Mesothelial cell of epicardium (in vitro differentiated cells): ENCODE data around the gene TMEM178B. TPM values are rescaled to one million over a fixed set of nuclear protein-coding genes. Genes with fewer than 3 reads are reported as not detected.

ENCODE experiments used
- DNase-seq, 2 experiments: peaks; one replicate each; pipeline ENCODE4 v3.0.0; 2021; ENCODE audit warnings: low spot score in 2 of 2; ENCODE audit not compliant: unreplicated experiment in 2 of 2
- H3K27ac Mint-ChIP-seq: 2 replicates; pipeline ENCODE4 v1.8.0; 2021; ENCODE audit warnings: mixed read lengths
- H3K27me3 Mint-ChIP-seq: 2 replicates; pipeline ENCODE4 v1.8.0; 2021; ENCODE audit warnings: low read depth, mixed read lengths
- H3K36me3 Mint-ChIP-seq: 2 replicates; pipeline ENCODE4 v1.8.0; 2021; ENCODE audit warnings: mixed read lengths
- H3K4me1 Mint-ChIP-seq: 2 replicates; pipeline ENCODE4 v1.8.0; 2021; ENCODE audit warnings: mixed read lengths
- H3K4me3 Mint-ChIP-seq: 2 replicates; pipeline ENCODE4 v1.8.0; 2021; ENCODE audit warnings: mild to moderate bottlenecking, moderate library complexity, mixed read lengths
- H3K9me3 Mint-ChIP-seq: 2 replicates; pipeline ENCODE4 v1.8.0; 2021; ENCODE audit warnings: mixed read lengths
- total RNA-seq: library from RNA; stranded (reverse); gene quantifications from 3 replicates; pipeline ENCODE4 v1.2.1, GENCODE V29; 2021
- TF ChIP-seq, protein P1 (sequence below): fragments of 200-600 bp; sonication (generic); IDR thresholded peaks from one replicate; pipeline ENCODE4 v1.5.0; 2021; ENCODE audit warnings: antibody characterized with exemption; ENCODE audit not compliant: unreplicated experiment

The TMEM178B gene
- total RNA-seq, 1 donor from 2014 or later, result 0.16 TPM

- DNase-seq, result no peak
- peaks cover 10% of the 10 kb centered on the region for H3K27me3 Mint-ChIP-seq
- H3K4me3 Mint-ChIP-seq, result no peak overlapping the region
- no peaks in the 10 kb centered on the region for H3K4me1 Mint-ChIP-seq
- H3K36me3 Mint-ChIP-seq, result no peaks in the 10 kb centered on the region
- peaks cover 3% of the 10 kb centered on the region for H3K9me3 Mint-ChIP-seq
- TF ChIP-seq, protein P1, sequence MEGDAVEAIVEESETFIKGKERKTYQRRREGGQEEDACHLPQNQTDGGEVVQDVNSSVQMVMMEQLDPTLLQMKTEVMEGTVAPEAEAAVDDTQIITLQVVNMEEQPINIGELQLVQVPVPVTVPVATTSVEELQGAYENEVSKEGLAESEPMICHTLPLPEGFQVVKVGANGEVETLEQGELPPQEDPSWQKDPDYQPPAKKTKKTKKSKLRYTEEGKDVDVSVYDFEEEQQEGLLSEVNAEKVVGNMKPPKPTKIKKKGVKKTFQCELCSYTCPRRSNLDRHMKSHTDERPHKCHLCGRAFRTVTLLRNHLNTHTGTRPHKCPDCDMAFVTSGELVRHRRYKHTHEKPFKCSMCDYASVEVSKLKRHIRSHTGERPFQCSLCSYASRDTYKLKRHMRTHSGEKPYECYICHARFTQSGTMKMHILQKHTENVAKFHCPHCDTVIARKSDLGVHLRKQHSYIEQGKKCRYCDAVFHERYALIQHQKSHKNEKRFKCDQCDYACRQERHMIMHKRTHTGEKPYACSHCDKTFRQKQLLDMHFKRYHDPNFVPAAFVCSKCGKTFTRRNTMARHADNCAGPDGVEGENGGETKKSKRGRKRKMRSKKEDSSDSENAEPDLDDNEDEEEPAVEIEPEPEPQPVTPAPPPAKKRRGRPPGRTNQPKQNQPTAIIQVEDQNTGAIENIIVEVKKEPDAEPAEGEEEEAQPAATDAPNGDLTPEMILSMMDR, result no peak
- no peak overlapping the region for H3K27ac Mint-ChIP-seq
Measured at GRCh38 chr7:141340991-141341390, 267.1 kb downstream of the TMEM178B start.

DNA sequence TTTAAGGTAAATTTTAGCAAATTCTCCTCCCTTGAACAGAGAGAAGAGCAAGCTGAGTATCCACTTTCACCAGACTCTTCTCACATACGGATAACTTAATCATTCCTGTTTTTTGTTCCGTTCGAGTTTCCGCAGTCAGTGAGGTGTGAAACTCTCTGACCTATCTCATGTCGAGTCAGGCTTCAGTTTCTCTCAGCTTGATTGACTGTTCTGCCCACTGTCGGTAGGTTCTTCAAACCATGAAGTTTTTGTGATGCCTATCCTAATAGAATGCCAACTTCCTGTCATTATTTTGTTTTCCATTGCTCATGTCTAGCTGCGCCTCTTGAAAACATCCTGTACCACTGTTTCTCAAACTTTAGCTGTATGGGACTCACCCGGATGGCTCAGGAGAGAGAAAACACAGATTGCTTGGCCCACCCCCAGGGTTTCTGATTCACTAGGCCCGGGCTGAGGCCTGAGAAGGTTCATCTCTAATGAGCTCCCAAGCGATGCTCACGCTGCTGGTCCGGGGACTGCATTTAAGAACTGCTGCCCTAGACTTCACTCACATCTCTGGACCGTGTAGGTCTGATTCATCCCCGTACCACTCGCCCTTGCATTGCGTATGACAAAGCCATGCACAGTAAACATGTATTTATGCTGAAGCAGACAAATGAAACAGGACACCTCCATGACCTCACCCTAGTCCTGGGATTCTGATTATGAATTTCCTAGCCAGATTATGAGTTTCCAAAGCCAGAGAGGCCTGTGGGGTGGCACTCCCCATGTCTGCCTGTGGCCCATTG lies 269.0 kb downstream of the TMEM178B start:
- TF ChIP-seq, protein P1, result no peak
- Mint-ChIP-seq H3K36me3 (no peaks in the 10 kb centered on the region), H3K27ac (no peak overlapping the region), H3K4me3 (no peak overlapping the region), H3K4me1 (no peaks in the 10 kb centered on the region), H3K27me3 (peaks cover 7% of the 10 kb centered on the region), H3K9me3 (no peaks in the 10 kb centered on the region)
- no peak for DNase-seq

GRCh38 chr7:141344153-141344935 lies 270.5 kb downstream of the TMEM178B start:
- no peaks in the 10 kb centered on the region for H3K36me3 Mint-ChIP-seq
- no peaks in the 10 kb centered on the region for H3K9me3 Mint-ChIP-seq
- H3K27me3 Mint-ChIP-seq, result peaks cover 11% of the 10 kb centered on the region
- TF ChIP-seq, protein P1, result no peak
- no peaks in the 10 kb centered on the region for H3K4me1 Mint-ChIP-seq
- H3K4me3 Mint-ChIP-seq, result no peak overlapping the region
- H3K27ac Mint-ChIP-seq, result no peak overlapping the region
- DNase-seq, result no peak

- Mint-ChIP-seq H3K4me3 (no peak overlapping the region), H3K36me3 (no peaks in the 10 kb centered on the region), H3K9me3 (no peaks in the 10 kb centered on the region), H3K4me1 (no peaks in the 10 kb centered on the region), H3K27ac (no peak overlapping the region), H3K27me3 (peaks cover 6% of the 10 kb centered on the region)
- TF ChIP-seq, protein P1, result no peak
- no peak for DNase-seq
Measured at GRCh38 chr7:141348728-141349127, 274.9 kb downstream of the TMEM178B start.

DNA sequence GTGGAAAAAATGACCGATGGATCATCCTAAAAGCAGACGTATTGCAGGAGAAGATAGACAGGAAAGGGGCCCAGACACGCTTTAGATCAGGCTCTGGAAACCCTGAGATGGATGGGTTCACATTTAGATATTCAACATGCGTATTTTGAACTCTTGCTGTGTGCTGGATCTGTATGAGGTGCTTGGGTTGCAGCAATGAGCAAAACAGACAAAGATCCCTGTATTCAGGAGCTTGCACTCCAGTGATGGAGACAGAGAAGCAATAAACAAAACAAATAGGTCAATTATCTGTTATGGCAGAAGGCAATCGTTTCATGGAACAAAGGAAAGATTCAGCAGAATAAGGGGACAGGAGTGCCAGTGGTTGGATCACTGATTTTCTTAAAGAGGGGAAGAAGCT lies 275.5 kb downstream of the TMEM178B start:
- Mint-ChIP-seq H3K36me3 (no peaks in the 10 kb centered on the region), H3K4me3 (no peak overlapping the region), H3K4me1 (no peaks in the 10 kb centered on the region), H3K27ac (no peak overlapping the region), H3K9me3 (no peaks in the 10 kb centered on the region), H3K27me3 (peaks cover 8% of the 10 kb centered on the region)
- TF ChIP-seq, protein P1, result no peak
- no peak for DNase-seq
